ENCODE data around the gene USH2A.

Gene USH2A, protein sequence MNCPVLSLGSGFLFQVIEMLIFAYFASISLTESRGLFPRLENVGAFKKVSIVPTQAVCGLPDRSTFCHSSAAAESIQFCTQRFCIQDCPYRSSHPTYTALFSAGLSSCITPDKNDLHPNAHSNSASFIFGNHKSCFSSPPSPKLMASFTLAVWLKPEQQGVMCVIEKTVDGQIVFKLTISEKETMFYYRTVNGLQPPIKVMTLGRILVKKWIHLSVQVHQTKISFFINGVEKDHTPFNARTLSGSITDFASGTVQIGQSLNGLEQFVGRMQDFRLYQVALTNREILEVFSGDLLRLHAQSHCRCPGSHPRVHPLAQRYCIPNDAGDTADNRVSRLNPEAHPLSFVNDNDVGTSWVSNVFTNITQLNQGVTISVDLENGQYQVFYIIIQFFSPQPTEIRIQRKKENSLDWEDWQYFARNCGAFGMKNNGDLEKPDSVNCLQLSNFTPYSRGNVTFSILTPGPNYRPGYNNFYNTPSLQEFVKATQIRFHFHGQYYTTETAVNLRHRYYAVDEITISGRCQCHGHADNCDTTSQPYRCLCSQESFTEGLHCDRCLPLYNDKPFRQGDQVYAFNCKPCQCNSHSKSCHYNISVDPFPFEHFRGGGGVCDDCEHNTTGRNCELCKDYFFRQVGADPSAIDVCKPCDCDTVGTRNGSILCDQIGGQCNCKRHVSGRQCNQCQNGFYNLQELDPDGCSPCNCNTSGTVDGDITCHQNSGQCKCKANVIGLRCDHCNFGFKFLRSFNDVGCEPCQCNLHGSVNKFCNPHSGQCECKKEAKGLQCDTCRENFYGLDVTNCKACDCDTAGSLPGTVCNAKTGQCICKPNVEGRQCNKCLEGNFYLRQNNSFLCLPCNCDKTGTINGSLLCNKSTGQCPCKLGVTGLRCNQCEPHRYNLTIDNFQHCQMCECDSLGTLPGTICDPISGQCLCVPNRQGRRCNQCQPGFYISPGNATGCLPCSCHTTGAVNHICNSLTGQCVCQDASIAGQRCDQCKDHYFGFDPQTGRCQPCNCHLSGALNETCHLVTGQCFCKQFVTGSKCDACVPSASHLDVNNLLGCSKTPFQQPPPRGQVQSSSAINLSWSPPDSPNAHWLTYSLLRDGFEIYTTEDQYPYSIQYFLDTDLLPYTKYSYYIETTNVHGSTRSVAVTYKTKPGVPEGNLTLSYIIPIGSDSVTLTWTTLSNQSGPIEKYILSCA (N-terminal part only)

DNA sequence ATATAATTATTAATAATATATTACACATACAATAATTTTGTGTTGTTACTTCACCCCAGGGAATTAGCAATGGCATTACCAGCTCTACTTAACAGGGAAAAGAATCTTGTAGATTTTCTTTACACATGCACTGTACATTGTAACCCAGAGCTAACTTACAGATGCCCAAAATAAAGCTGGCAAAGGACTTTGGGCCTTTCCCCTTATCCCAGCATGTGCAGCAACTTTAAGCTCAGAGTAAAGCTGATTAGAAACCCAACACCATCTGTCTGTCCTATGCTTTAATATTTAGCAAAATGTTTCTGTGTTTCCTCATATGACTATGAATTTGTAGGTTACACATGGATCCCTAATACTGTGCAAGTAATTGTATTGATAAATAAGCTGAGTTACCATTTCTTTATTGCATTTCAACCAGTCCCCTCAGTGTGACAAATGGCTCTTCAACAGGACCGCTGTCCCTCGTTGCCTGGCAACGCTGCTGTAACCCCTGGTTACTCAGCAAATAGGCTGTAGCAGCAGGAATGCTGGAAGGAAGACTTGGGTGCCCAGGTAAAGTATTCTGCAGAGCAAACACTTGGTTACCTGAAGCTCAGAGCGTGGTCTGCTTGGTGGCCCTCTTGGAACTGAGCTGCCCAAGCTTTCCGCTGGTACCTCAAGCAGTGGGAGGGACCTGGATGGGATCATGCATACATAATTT lies at the start of gene USH2A:
TSS of gene USH2A (minus strand) at position 628 of the 700 bp plus-strand sequence. CDS start 1,112 bp downstream, outside the sequence.
- DNase-seq (ENCODE audit: low read depth), result no peak

DNA sequence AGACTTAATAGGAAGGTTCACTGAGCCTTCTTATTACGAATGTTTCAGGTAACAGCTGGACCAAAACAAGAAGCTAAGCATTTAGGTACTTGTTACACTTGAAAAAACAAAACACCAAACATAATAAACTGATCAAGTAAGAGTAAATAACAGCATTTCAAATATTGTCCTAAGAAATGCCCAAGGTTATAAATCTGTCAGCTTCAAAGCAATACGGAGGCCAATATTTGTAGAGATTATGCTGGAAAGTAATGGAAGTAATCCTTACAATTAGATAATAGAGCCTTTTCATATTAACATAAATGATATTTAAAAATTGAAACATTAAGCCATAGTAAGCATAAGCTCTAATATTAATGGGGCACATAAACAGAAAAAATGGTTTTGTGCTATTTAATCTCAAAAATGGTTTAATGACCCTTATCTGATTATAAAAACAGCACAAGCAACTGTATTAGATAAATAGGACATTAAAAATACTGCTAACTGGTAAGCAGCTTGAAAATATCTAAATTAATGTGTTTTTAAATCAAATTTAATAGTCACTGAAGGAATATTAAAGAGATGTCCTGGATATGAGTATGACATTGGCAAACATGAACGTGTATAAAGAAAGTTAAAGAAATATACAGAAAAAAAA lies 43.0 kb upstream of the USH2A start:
- DNase-seq (ENCODE audit: low read depth), result no peak

DNA sequence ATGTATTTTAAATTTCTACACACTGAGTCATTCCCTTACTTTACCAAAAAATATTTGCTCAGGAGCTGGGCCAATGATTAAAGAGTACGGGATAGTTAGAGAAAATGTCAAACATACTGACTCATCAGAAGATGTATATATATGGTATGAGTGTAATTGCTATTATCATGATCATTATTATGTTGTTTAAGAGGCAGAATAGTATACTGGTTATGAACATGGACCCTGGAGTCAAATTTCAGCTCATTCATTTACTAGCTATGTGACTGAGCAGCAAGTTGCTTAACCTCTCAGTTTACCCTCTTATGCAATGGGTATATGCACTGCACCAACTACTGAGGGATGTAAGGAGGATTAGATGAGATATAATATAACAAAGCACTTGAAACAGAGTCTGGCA lies 41.2 kb upstream of the USH2A start:
- no peak for DNase-seq (ENCODE audit: low read depth)

DNA sequence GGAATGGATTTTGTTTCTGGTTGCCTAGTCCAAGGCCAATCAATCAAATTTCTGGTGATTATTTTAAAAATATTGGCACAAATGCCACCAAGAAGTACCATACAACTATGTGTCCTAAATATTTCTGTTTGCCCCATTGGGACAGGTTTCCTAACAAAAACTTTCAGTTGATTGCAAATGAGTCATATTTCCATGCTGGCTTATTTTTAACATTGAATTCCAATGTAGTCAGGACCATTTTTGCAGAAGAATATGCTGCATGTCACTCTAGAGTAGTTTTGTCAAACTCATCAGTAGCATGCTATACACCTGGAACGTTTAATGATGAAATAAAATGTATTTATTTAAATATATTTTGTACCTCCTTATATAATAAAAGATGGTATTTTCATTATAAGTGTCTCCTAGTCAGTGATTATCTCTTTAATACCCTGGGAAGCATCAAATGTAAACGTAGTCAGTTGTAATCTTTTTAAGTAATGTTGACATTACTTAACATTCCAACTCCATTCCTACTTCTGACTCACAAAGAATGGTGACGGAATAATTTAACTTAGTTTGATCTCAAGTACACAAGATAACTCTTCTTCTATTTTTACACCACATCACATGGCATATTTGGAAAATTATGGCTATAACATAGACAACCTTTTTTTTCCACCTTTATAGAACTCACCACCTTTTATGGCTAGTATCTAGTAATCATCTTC lies 39.0 kb upstream of the USH2A start:
- DNase-seq (ENCODE audit: low read depth), result no peak

DNA sequence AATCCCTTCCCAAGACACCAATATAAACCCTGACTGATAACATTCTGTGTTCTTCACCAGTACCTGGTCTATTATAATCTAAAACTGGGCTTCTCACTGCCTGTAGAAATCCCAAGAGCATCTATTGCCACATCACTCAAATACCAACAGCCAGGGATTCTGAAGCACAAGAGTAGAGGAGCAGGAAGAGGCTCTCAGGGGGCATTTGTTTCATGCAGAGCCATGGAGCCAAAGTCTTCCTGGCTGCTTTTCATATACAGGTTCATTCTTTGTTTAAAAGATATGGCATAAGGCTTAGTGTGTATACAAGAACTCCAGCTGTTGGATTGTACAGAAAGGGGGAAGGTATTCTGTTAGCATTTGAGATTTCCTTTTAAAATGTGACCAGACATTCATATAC lies 38.2 kb upstream of the USH2A start:
- no peak for DNase-seq (ENCODE audit: low read depth)

DNA sequence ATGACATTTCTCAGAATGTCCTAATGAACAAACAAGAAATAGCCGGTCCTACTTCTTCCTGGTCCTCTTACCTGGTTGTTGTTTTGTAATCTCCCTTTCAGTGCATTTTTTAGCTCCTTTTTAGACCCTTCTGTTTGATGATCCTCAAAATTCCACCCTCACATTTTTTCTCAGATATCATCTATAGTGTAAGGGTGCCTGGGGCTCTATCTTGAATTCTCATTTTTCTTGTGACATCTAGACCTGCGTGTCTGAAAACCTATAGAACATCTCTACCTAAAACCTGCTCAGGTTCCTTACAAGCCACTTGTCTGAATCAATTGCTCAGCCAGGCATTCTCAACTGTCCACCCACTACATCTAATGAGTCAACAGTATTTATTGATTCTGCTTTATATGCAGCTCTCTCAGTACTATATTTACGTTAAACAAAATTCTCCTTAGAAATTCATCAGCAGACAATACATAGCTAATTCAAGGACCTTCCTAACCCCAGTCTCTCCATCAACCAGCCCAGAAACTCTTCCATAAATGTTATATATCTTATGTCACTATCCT lies 36.5 kb upstream of the USH2A start:
- no peak for DNase-seq (ENCODE audit: low read depth)

DNA sequence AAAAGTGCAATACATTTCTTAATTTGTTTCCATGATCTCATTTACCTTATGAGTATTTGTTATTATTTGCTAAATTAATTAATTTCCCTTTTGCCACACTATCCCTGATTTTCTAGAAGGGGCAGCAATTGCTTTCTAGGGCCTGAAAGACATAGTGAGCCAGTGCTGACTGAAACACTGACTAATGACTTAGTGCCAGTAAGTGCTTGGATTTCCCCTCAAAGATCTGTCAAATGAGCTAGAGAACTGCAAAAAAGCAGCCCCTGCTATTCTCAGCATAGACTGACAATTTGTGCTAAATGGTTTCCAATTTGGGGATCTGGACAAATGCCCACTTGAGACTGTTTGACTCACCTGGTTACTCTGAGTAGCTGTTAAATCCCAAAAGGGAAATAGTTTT lies 35.6 kb upstream of the USH2A start:
- no peak for DNase-seq (ENCODE audit: low read depth)

DNA sequence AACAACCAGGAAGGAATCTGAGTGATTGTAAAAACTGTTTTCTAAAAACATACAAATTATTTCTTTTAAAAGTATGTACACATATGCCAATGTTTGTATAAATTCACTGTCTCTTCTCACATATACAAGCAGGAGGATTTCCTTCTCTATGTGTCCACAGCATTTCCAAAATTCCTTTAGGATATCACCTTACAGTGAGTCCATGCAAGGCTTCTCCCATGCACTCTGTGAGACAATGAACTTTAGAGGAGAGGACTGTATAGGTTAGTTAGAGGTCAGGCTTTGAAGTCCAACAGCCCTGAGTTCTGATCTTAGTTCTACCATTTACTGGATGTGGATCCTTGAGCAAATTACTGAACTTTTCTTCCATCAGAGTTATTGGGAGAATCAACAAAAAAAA lies 34.1 kb upstream of the USH2A start:
- no peak for DNase-seq (ENCODE audit: low read depth)

DNA sequence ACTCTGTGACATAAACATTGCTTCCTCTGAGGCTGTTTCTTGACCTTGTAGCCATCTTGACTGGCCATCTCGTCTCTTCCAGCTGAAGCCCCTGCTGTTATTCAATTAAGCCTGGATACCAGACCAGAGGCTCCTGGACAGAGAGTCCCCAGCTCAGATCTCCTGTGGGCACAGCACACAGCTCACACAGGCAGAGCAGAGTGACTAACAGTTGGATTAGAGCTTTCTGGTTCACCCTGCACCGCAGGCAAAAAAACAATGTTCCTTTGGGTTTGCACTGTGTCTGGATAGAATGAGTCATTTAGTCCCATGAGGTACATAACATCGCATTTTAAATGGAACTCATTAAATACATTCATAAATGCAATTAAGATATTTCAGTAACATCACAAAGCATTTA lies 33.4 kb upstream of the USH2A start:
- DNase-seq (ENCODE audit: low read depth), result no peak

DNA sequence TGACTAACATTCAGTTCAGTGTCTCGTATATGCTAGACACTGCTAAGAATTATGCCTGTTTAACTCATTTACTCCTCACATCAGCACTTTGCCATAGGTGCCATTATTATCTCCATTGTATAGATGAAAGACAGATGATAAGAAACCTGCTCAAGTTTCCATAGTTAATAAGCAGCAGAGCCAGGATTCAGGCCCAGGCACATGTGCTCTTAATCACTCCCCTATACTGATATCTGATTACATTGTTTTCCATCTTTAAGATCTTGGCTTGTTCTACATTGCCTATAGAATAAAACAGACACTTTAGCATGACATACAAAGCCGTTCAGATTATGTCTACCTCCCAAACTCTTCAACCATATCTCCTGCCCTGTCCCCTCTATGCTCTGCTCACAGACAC lies 30.5 kb upstream of the USH2A start:
- DNase-seq (ENCODE audit: low read depth), result no peak

DNA sequence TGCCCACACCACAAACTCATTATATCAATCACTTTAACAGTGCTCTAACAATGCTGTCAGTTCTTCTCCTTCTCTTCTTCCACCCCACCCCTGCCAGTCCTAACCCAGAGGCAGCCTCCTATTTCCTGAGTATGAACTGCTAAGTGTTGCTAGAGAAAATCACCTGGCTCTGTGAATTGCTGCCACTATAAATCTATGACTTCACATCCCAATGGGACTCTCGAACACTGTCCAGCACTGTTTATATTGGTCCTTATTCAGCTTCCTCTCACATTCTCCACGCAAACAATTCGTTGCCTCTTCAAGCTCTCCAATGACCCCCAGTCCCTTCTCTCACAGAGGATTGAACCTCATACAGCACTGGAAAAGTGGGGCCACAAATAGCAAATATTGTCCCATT lies 27.0 kb upstream of the USH2A start:
- DNase-seq (ENCODE audit: low read depth), result no peak

DNA sequence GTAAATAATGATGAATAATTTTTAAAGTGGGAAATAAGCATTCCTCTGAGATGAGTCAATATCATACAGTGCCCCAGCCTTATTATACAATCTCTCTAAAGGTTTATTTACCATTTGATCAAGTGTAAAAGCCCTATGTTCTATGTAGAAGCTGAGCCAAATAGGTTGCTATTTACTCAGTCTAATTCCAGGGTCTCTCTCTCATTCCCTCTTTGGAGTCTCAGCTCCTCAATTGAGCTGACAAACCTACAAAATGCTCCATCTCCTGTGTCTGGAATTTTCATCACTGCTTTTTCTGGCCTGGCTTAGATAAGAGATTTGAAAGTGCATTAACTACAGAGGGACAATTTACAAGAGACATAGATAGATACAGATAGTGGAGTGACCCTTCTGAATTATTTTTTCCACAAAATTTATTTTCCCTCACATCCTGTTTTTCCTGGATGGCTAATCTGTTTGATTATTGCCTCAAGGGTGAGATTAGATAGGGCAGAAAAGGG lies 24.8 kb upstream of the USH2A start:
- no peak for DNase-seq (ENCODE audit: low read depth)

DNA sequence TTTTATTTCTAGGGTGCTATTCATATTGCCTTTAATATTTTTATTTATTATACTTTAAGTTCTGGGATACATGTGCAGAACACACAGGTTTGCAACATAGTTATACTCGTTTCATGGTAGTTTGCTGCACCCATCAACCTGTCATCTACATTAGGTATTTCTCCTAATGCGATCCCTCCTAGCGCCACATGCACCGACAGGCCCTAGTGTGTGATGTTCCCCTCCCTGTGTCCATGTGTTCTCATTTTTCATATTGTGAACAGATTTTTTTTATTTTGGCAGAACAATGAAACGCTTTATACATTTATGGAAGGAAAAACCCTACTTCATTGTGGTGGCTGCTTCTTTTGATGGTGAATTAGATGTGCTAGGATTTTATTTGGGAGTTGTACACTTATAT lies 14.4 kb upstream of the USH2A start:
- DNase-seq (ENCODE audit: low read depth), result no peak

DNA sequence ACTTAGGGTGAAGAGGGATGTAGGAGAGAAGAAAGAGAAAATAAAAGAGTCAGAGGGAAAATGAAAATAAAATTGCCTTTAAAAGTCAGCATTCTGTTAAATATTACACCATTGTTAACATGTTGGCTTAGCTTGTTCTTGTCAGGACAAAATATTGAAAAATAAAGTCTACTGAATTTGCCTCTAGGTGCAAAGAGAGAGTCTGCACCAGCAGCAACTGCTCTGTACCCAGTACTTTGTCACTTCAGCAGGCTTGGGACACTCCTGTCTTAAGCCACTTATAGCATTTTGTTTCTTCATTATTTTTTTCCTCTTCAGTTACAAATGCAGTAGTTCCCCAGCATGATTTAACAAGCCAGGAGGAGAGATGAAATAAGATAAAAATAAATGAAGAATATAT lies 11.0 kb upstream of the USH2A start:
- no peak for DNase-seq (ENCODE audit: low read depth)

DNA sequence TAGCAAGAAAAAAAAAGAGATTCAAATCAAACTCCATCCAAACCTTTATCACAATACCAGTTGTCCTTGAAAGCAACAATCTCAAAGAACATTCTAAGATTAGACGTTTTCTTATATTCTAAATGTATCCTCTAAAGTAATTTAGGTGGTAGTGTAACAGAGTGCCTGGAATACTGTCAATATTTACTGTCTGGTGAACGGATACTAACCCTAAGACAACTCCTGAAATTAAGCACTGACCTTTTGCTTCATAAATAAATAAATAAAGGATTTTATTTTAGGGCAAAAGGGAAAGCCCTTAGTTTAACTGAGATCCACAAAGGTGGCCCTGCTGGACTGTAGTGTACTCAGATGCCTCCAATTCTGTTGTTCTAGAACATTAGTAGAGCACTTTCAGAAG lies 9.9 kb upstream of the USH2A start:
- DNase-seq (ENCODE audit: low read depth), result no peak

DNA sequence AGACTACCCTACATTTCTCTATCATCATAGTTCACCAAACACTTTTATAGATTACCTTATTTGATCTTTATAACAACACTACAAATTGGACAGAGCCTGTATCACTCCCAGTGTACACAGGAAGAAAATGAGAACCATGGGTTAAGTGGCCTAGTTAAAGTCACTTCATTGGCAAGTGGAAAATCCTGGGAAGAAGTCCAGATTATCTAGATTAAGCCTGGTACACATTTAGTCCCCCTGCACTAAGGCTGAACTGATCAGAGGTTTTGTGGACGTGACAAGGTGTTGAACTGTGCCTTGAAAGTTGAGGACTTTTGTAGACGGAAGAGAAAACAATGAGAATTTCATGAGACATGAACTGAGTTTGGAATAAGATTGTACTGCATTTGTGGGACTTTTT lies 7.5 kb upstream of the USH2A start:
- no peak for DNase-seq (ENCODE audit: low read depth)

DNA sequence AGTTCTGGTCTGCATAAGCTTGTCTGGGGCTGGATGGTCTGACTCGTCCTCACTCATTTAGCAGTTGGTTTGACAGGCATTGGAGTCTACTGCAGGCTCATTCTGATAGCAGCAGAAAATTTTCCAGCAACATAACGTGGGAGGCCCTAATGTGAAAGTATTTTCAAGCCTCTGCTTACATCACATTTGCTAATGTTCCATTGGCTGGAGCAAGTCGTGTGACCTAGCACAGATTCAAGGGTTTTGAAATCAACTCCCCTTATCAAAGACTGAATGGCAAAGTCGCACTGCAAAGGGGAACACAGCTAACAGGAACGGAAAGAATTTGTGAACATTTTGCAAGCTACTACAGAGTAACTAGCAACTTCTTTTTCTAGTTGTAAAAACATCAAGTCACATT lies 2.3 kb upstream of the USH2A start:
- no peak for DNase-seq (ENCODE audit: low read depth)

DNA sequence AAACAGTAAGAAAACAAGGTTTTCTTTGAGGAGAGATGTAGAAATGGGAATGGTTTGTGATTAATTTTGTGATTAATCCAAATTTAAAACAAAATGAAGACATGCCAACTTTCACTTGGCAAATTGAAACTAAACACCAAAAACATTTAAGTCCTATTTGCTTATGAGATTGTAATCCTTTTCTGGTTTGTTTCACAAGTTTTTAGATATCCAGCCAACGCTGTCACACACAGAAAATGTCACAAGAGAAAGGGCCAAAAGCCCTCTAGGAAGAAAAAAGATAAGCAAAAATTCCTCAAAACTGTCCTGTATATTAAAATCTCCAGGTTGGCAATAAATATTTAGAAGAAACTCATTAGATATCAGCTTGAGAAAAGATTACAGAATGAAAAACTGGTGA lies 2.5 kb downstream of the USH2A start:
- DNase-seq (ENCODE audit: low read depth), result no peak

DNA sequence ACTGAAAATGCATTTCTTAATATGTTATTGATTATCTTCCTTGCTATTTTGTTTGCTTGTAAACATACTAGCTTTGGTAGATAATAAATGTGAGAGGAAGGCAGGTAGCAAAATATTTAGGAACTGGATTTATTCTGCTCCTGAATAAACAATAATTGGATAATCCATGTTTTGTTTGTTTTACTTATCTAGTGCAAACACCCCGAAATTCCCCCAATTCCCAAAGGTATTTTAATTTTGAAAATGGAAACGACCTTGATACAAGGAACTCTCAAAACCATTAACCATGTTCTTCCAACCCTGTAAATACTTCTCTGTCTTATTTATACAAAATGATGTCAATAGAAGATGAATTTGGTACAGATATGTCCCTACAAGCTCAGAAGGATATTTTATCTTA lies 3.0 kb downstream of the USH2A start:
- DNase-seq (ENCODE audit: low read depth), result no peak

DNA sequence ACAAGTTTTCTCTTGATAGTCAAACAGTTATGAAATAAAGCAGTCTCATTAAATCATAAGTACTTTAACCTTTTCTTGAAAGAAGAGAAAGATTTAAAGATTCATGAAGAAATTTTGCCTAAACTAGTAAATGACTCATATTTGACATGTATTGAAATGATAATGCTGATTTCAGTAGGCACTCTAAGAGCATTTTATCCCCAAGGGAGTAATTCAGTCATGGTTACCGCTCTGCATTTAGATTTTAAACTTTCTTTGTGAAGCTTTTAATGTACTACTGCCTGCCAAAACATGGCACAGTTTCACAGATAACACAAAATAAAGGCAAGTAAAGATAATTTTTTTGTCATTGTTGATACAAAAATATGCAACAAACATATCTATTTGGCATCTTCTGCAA lies 6.8 kb downstream of the USH2A start:
- no peak for DNase-seq (ENCODE audit: low read depth)
